Heart right ventricle (tissue), 16 donors: ENCODE measurements around the gene BRCA1. TPM values are rescaled to one million over a fixed set of nuclear protein-coding genes. Genes with fewer than 3 reads are reported as not detected.

ENCODE experiments used
- ATAC-seq, 8 donors: fragments of 200-7000 bp; cut with Tn5 transposase; one replicate each; pipeline ENCODE4 v1.9.1; 2020; ENCODE audit warnings: mild to moderate bottlenecking in 8 of 8, moderate library complexity in 8 of 8, moderate number of reproducible peaks in 1 of 8
- DNase-seq, 2 donors: peaks; one replicate each; pipeline ENCODE4 v3.0.0-alpha.2; 2020
- H3K27ac ChIP-seq, 10 donors: fragments of 200-600 bp; sonication (generic) in 2 of 10; one replicate each; pipeline versions ENCODE4 v1.5.0 to v1.8.0; 2020 to 2022; ENCODE audit warnings: mild to moderate bottlenecking in 3 of 10
- H3K27me3 ChIP-seq, 7 donors: fragments of 200-600 bp; one replicate each; pipeline ENCODE4 v1.8.0; 2021 to 2022; ENCODE audit warnings: mild to moderate bottlenecking in 2 of 7
- H3K36me3 ChIP-seq, 9 donors: fragments of 200-600 bp; sonication (generic) in 1 of 9; one replicate each; pipeline versions ENCODE4 v1.5.0 to v1.8.0; 2020 to 2022; ENCODE audit warnings: mild to moderate bottlenecking in 2 of 9
- H3K4me1 ChIP-seq, 9 donors: fragments of 200-600 bp; sonication (generic) in 1 of 9; one replicate each; pipeline versions ENCODE4 v1.5.0 to v1.8.0; 2020 to 2022; ENCODE audit warnings: mild to moderate bottlenecking in 4 of 9
- H3K4me3 ChIP-seq, 10 donors: fragments of 200-600 bp; sonication (generic) in 2 of 10; one replicate each; pipeline versions ENCODE4 v1.5.0 to v1.8.0; 2020 to 2022; ENCODE audit warnings: mild to moderate bottlenecking in 7 of 10, moderate library complexity in 2 of 10
- H3K9me3 ChIP-seq, 11 donors: fragments of 200-600 bp in 10 of 11; sonication (generic) in 2 of 11; one replicate each; pipeline versions ENCODE4 v1.5.0 to v1.8.0; 2013 to 2022; ENCODE audit warnings: mild to moderate bottlenecking in 2 of 11, control low read depth in 1 of 11, moderate library complexity in 1 of 11
- WGBS, 2 donors: extraction: QIAGEN DNeasy Blood & Tissue Kit; methylation state at CpG; one replicate each; pipeline ENCODE4 v1.1.7; 2013; ENCODE audit warnings: inconsistent platforms in 1 of 2; 5-methylcytosine and 5-hydroxymethylcytosine counted together
- intact Hi-C, 10 donors: fragments of 100-400 bp; cut with DNase I; formaldehyde crosslinking; loops; one replicate each; pipeline versions ENCODE4 v1.11.1 to v1.14.2; 2022
- polyA plus RNA-seq, 2 donors: library from polyadenylated mRNA; stranded (reverse); fragments of 200-250 nt; gene quantifications; one replicate each; pipeline ENCODE4 v1.2.3, GENCODE V29; 2013
- total RNA-seq, 10 donors: library from RNA; stranded (reverse); fragmentation: NEBNext Ultra II Directional in 3 of 10; extraction: Animal tissue kit (Norgen Biotek cat#: 25700) in 3 of 10; gene quantifications; one replicate each; pipeline versions ENCODE4 v1.2.1 to v1.2.4, GENCODE V29; 2021 to 2023
- TF ChIP-seq, protein P1 (sequence below), 9 donors: fragments of 200-600 bp; sonication (generic) in 2 of 9; IDR thresholded peaks; one replicate each; pipeline versions ENCODE4 v1.5.0 to v1.8.0; 2021 to 2022; ENCODE audit warnings: antibody characterized with exemption in 9 of 9, mild to moderate bottlenecking in 5 of 9, moderate library complexity in 1 of 9
- donor health status: Arrhythmogenic right ventricular cardiomyopathy.
- donor health status: ischemic (EF 13 %, LVEDD 7.1; RV severe dilation, severe dysfunction).
- donor health status: healthy with polysubstance abuse.
- donor health status: DM: no; HTN: yes; CAD: no.
- donor health status: DM: no; HTN: no; CAD: no.
- donor health status: ischemic (EF 25% LVEDD 6.9; RV normal size, moderate dysfunction).
- donor health status: ischemic (EF 25% LVEDD 5.7; RV mildly dilated, moderate dysfunction).
- donor health status: healthy.
- donor health status: DM: yes; HTN: yes; CAD: no.
- donor health status: Ischemic cardiomyopathy.
- donor health status: ischemic (EF 35%, LVEDD 5.7; RV mildly dilated, moderate dysfunction).
- donor health status: nonischemic (EF 11% LVEDD 7.7; RV severe dilation, severe dysfunction).
- donor health status: DM: yes; HTN: yes; CAD: no.
- donor health status: PGD.
- donor health status: ischemic (EF 29% LVEDD 5.4; RV normal size, mild dysfunction).
- donor health status: nonischemic (EF 23%, LVEDD 6.1; RV moderate dilation, normal function).

BRCA1 gene
- total and polyA plus RNA-seq, 12 donors: 2.2 to 12.0 (median 7.9) TPM

DNA sequence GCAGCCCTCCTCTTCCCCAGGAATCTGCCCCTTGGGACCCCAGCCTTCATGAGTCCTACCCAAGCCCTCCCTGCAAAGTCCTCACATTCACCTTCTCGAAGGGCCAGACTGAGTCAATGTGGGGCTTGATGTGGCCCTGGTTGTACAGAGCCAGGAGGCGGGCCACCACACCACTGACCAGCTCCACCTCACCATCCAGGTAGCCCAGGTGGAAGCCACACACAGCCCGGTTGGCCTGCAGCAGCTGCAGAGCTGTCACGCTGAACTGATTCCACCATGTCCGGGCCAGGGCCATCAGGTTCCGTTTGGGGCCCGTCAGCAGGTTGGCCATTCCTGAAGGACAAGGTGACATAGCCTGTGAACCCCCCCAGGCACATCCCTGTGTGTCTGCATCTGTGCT, 108.9 kb downstream of the BRCA1 start:
- peak overlapping the region; percentile 26 to 85 (median 77) for H3K27ac ChIP-seq
- no peak overlapping the region for H3K4me3 ChIP-seq
- peaks cover 24 to 91% (median 76%) of the 10 kb centered on the region in 9 donors for H3K4me1 ChIP-seq
- no peaks in the 10 kb centered on the region for H3K9me3 ChIP-seq
- H3K27me3 ChIP-seq: no peaks in the 10 kb centered on the region
- intact Hi-C loops: no loop called here
- DNase-seq: no peak
- WGBS, 2 donors: 85 to 92% methylated on average over 7 of the region's 7 CpGs
- H3K36me3 ChIP-seq: peaks cover 0 to 70% (median 4%) of the 10 kb centered on the region in 9 donors
- TF ChIP-seq, protein P1, sequence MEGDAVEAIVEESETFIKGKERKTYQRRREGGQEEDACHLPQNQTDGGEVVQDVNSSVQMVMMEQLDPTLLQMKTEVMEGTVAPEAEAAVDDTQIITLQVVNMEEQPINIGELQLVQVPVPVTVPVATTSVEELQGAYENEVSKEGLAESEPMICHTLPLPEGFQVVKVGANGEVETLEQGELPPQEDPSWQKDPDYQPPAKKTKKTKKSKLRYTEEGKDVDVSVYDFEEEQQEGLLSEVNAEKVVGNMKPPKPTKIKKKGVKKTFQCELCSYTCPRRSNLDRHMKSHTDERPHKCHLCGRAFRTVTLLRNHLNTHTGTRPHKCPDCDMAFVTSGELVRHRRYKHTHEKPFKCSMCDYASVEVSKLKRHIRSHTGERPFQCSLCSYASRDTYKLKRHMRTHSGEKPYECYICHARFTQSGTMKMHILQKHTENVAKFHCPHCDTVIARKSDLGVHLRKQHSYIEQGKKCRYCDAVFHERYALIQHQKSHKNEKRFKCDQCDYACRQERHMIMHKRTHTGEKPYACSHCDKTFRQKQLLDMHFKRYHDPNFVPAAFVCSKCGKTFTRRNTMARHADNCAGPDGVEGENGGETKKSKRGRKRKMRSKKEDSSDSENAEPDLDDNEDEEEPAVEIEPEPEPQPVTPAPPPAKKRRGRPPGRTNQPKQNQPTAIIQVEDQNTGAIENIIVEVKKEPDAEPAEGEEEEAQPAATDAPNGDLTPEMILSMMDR (IDR thresholded peaks at IDR 0.05): no peak
- ATAC-seq: no peak

DNA sequence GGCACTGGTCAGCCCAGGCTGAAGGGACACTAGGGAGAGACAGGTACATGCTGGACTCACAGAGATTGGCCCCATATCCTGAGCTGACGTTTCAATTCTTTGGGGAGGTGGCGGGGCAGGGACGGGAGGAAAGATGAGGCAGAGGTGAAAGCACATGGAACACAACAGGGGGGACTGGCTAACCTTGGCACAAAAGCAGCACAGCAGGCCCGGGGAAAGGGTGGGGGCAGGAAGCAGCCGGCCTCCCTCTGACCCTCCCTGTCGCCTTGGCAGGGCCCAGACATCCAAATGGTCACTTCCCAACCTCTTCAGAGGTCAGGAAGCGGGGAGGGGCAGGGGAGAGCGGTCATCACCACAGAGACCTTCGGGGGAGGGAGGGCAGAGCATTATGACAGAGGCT, 109.6 kb downstream of the BRCA1 start:
- 46 to 50% methylated on average over 9 of the region's 9 CpGs for WGBS, 2 donors
- Histone ChIP-seq H3K27me3 (no peaks in the 10 kb centered on the region), H3K36me3 (peaks cover 0 to 77% (median 4%) of the 10 kb centered on the region in 9 donors), H3K4me1 (peaks cover 24 to 92% (median 80%) of the 10 kb centered on the region in 9 donors), H3K27ac (peak overlapping the region; percentile 34 to 85 (median 77)), H3K4me3 (no peak overlapping the region), H3K9me3 (no peaks in the 10 kb centered on the region)
- ATAC-seq: peak; percentile 53 to 81 (median 71)
- DNase-seq: peak; percentile 74 to 83
- intact Hi-C loops: no loop called here
- TF ChIP-seq, protein P1 (IDR thresholded peaks at IDR 0.05): no peak

DNA sequence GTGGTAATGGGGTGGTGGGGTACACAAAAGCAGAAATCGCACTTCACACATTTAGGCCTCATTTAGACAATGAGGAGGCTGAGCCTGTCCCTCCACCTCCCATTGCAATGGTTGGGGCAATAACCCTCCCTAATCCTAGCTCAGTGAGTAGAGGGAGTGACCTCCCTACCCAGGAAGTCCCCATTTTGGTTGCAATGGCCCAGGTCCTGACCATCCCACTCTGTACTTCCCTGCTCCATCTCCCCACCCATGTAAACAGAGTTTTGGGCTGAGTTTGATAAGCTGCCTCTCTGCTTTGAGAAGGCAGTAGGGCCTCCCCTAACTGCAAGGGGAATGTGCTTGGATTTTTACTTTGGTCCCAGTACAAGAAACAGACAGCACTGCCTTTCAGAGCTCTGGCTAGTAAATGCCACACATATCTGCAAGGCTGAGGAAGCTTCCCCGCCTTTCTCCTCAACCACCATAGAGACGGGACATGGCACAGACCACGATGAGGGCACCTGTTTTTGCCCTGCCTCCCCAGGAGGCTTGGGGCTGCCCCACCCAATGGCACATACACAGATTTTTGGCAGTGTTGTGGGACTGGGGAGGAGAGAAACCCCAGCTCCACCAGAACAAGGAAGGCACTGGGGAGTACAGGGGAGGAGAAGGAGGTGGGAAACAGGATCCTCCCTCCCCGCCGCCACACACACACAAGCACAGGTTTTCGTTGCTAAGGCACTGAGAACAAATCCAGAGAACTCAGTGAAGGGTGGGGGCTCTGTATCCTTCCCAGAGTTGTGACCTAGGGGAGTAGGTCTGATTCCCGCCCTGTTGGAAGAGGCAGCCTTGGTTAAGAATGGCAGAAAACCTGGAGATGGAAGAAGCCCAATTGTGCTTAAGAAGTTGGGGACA, 110.3 kb downstream of the BRCA1 start:
- peaks cover 0 to 79% (median 4%) of the 10 kb centered on the region in 9 donors for H3K36me3 ChIP-seq
- 63 to 73% methylated on average over 8 of the region's 8 CpGs for WGBS, 2 donors
- H3K27me3 ChIP-seq: no peaks in the 10 kb centered on the region

DNA sequence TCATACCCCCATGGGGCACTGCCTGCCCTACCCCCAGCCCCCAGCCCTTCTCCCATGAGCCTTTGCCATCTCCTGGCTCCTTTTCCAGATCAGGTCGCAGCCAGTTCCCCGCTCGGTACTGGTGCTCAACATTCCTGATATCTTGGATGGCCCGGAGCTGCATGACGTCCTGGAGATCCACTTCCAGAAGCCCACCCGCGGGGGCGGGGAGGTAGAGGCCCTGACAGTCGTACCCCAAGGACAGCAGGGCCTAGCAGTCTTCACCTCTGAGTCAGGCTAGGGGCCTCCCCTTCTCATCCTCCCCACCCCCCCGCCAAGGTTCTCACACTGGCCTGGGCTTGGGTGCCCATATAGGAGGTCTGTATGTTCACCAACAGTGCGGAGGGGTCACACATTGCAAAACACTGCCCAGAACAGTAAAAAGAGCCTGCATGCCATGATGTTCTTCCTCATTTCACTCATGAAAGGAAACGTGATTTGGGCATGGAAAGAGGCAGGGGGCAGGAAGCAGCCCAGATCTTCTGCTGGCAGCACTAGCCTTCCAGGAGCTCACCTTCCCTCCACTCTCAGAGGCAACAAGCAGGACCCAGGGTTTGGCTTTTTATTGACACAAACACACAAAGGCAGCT, 111.0 kb downstream of the BRCA1 start:
- no peaks in the 10 kb centered on the region for H3K27me3 ChIP-seq
- ATAC-seq (peak in 4 of 8 donors; percentile 10 to 43 (median 18)), DNase-seq (peak in 1 of 2 donors; percentile 32)
- TF ChIP-seq, protein P1 (IDR thresholded peaks at IDR 0.05): no peak
- peak overlapping the region in 9 of 10 donors; percentile 41 to 85 (median 79) for H3K27ac ChIP-seq
- H3K4me1 ChIP-seq: peaks cover 22 to 91% (median 72%) of the 10 kb centered on the region in 9 donors
- WGBS, 2 donors: 50 to 54% methylated on average over 12 of the region's 12 CpGs
- intact Hi-C loops: no loop called here
- no peaks in the 10 kb centered on the region for H3K9me3 ChIP-seq
- H3K36me3 ChIP-seq: peaks cover 0 to 79% (median 4%) of the 10 kb centered on the region in 9 donors
- H3K4me3 ChIP-seq: no peak overlapping the region

More for the DNA sequence above, 110.3 kb downstream of the BRCA1 start:
- DNase-seq (no peak), ATAC-seq (peak in 7 of 8 donors; percentile 4 to 38 (median 34))
- peaks cover 22 to 92% (median 80%) of the 10 kb centered on the region in 9 donors for H3K4me1 ChIP-seq
- TF ChIP-seq, protein P1 (IDR thresholded peaks at IDR 0.05): no peak
- peak overlapping the region; percentile 21 to 85 (median 77) for H3K27ac ChIP-seq
- no peaks in the 10 kb centered on the region for H3K9me3 ChIP-seq
- no peak overlapping the region for H3K4me3 ChIP-seq
- intact Hi-C loops: no loop called here
